Fibroblast of pulmonary artery (primary cell): ENCODE results near the gene GALNT7.

Source experiments
- DNase-seq: peaks from one replicate; pipeline ENCODE4 v3.0.0-alpha.2; 2010; ENCODE audit warnings: low read depth
- H3K4me3 ChIP-seq: replicated peaks from 2 replicates; pipeline ENCODE4 v1.5.1; 2011; ENCODE audit warnings: low read depth, mild to moderate bottlenecking, control low read depth, low read length, moderate library complexity
- TF ChIP-seq, protein P1 (sequence below): IDR thresholded peaks from 2 replicates; pipeline ENCODE4 v1.5.1; 2011; ENCODE audit warnings: mild to moderate bottlenecking, control low read depth, low read length, inconsistent platforms; ENCODE audit errors: missing control alignments

GALNT7 gene

DNA sequence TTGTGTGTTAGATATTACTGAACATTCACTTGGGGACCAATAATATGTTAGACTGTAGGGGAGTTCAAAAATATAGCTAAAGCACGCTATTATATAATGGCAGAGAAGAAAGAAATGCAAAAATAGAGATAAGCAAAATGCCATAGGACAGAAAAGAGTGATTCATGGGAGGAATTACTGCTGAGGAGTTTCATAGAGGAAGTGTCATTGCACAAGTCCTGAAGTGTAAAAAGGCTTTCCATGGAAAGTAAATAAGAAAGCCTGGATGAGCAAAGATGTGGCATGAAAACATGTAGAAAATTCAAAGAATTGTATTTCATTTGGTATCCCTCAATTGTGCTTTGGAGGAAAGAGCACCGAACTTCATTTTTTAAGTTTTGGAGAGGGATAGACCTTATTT is 151.1 kb downstream of the GALNT7 start:
- H3K4me3 ChIP-seq = no peak overlapping the region
- peak; percentile 79 for DNase-seq
- TF ChIP-seq, protein P1, sequence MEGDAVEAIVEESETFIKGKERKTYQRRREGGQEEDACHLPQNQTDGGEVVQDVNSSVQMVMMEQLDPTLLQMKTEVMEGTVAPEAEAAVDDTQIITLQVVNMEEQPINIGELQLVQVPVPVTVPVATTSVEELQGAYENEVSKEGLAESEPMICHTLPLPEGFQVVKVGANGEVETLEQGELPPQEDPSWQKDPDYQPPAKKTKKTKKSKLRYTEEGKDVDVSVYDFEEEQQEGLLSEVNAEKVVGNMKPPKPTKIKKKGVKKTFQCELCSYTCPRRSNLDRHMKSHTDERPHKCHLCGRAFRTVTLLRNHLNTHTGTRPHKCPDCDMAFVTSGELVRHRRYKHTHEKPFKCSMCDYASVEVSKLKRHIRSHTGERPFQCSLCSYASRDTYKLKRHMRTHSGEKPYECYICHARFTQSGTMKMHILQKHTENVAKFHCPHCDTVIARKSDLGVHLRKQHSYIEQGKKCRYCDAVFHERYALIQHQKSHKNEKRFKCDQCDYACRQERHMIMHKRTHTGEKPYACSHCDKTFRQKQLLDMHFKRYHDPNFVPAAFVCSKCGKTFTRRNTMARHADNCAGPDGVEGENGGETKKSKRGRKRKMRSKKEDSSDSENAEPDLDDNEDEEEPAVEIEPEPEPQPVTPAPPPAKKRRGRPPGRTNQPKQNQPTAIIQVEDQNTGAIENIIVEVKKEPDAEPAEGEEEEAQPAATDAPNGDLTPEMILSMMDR = no peak

DNA sequence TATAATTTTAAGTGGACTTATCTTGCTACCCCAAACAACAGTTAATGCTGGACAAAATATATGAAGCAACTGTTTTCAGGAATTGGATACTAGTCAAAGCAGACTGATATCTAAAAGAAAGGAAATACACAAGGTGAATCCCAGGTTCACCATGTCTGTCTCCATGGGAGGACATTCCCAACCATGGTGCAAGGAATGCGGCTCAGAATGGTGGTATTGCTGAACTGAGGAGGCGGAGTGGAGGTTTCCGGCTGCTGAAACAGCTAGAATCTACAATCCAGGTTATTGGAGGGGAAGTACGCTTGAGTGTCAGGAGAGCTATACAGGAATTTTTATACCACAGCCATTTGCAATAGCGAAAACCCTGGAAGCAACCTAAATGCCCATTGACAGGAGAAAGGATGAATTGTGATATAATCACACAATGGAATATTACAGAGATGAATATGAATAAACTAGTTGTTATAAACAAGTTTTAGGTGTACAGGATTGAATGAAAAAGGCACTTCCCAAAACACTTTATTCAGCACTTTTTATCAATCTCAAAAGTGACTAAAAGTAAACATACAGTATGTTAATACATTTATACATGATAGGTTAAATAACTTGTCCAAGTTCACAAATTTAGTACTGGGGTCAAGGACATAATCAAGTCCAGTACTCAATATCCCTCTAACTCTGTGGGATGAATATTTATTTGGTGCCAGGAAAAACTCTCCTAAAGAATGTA is 156.6 kb downstream of the GALNT7 start:
- DNase-seq = no peak
- TF ChIP-seq, protein P1 = no peak
- H3K4me3 ChIP-seq = no peak overlapping the region

DNA sequence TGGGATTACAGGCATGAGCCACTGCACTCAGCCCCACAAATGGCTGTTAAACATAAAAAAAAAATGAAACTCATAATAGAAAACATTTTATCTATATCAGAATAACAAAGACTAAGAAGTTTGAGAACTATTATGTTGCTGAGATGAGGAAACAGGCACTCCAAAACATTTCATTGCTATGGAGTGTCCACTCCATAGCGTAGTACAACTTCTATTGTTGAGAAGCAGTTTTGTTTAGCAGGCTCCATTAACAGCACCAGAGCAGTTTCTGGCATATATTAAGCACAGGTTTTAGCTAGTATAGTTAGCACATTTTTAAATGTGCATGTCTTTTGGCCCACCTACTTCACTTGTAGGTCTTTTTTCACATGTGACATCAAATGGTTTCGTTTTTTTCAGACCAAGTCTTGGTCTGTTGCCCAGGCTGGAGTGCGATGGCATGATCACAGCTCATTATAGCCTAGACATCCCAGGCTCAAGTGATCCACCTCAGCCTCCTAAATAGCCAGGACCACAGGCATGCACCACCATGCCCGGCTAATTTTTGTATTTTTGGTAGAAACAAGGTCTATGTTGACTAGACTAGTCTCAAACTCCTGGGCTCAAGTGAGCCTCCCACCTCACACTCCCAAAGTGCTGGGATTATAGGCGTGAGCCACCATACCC is 159.8 kb downstream of the GALNT7 start:
- no peak overlapping the region for H3K4me3 ChIP-seq
- no peak for DNase-seq
- TF ChIP-seq, protein P1 = no peak

DNA sequence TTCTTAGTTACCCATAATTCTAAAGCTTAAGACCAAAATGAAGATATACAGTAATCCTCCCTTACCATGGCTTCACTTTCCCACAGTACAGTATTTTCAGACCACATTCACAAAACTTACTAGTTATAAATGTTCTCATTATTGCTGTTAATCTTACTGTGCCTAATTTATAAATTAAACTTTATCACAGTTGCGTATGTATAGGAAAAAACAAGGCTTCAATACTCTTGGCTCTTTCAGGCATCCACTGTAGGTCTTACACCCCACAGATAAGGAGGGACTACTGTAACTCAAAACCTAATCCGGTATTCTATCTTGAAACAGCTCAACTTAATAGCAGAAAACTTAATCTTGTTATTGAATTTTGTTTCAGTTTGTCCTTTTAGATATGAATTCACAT is 162.0 kb downstream of the GALNT7 start:
- TF ChIP-seq, protein P1 = no peak
- no peak overlapping the region for H3K4me3 ChIP-seq
- no peak for DNase-seq

DNA sequence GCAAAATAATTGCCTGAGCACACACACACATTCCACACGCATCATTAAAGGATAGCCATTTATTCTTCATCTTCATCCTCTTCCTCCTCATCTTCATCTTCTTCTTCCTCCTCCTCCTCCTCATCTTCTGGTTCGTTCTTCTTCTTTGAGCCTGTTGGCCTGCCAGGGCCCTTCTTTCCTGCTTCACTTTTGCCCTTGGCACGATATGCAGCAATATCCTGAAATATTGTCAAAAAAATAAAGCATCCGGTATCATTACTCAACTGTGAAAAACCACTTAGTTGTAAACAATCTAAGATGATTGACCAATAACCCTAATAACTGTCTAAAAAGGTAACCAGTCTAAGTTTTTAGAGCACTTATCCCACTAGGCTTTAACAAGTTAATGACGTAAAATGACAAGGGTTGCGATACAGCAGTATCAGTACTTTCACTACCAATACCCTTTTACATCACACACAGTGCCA is 163.4 kb downstream of the GALNT7 start:
- TF ChIP-seq, protein P1 = no peak
- DNase-seq = peak; percentile 40
- peak overlapping the region; percentile 84 for H3K4me3 ChIP-seq

DNA sequence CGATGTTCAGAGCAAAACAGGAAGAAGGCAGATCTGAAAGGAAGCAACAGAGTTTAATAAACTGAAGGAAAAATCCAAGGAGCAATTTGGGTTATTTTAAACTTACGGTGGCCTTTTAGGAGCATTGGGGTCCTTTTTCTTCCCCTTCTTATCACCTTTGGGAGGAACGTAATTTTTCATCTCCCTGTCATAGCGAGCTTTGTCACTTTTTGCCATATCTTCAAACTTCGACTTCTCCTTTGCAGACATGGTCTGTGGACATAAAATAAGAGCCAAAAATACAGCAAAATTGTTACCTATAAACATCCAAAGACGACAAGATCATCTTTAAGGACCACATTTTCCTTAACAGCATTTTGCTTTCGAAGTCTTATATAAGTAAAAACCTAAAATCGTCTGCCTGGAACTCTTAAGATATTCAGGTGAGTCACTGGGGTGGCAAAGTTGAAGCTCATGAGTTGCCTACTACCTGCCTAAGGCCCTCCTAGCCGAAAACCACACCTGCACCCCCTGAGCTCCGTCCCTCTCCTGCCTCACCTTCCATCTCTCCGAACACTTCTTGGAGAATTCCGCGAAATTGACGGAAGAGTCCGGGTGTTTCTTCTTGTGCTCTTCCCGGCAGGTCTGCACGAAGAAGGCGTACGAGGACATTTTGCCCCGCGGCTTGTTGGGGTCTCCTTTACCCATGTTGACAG is 164.5 kb downstream of the GALNT7 start:
- DNase-seq = no peak
- peak overlapping the region; percentile 84 for H3K4me3 ChIP-seq
- TF ChIP-seq, protein P1 = no peak
